HFFc6 (cell line): ENCODE measurements around the gene OR7G1. TPM values are rescaled to one million over a fixed set of nuclear protein-coding genes. Genes with fewer than 3 reads are reported as not detected.

ENCODE experiments used
- DNase-seq: peaks from one replicate; pipeline ENCODE4 v3.0.0-alpha.2; 2018
- H3K27ac Mint-ChIP-seq: 2 replicates; pipeline ENCODE4 v1.8.0; 2020; ENCODE audit warnings: mild to moderate bottlenecking, mixed read lengths
- H3K27me3 Mint-ChIP-seq: 2 replicates; pipeline ENCODE4 v1.8.0; 2021; ENCODE audit warnings: mild to moderate bottlenecking, moderate library complexity, mixed read lengths; ENCODE audit not compliant: insufficient read depth
- H3K36me3 Mint-ChIP-seq: 2 replicates; pipeline ENCODE4 v1.8.0; 2021; ENCODE audit warnings: low read depth, mixed read lengths
- H3K4me1 Mint-ChIP-seq: 2 replicates; pipeline ENCODE4 v1.8.0; 2020; ENCODE audit warnings: low read depth, mixed read lengths
- H3K4me3 Mint-ChIP-seq: 2 replicates; pipeline ENCODE4 v1.8.0; 2020; ENCODE audit warnings: mild to moderate bottlenecking, moderate library complexity, mixed read lengths
- H3K9me3 Mint-ChIP-seq: 2 replicates; pipeline ENCODE4 v1.8.0; 2020; ENCODE audit warnings: mild to moderate bottlenecking, mixed read lengths
- total RNA-seq, 6 experiments: library from RNA; stranded (reverse); fragmentation: NEBNext Ultra II Directional; extraction: Animal tissue kit (Norgen Biotek cat#: 25700); gene quantifications; 2 replicates in 1 of 6; 3 replicates in 5 of 6; pipeline ENCODE4 v1.2.3, GENCODE V29; 2021
- TF ChIP-seq, protein P1 (sequence below): fragments of 200-600 bp; sonication (generic); IDR thresholded peaks from 2 replicates; pipeline ENCODE4 v1.5.0; 2021; ENCODE audit warnings: antibody characterized with exemption, mild to moderate bottlenecking

Gene OR7G1
- total RNA-seq, 6 experiments from 2014 or later, result not detected

DNA sequence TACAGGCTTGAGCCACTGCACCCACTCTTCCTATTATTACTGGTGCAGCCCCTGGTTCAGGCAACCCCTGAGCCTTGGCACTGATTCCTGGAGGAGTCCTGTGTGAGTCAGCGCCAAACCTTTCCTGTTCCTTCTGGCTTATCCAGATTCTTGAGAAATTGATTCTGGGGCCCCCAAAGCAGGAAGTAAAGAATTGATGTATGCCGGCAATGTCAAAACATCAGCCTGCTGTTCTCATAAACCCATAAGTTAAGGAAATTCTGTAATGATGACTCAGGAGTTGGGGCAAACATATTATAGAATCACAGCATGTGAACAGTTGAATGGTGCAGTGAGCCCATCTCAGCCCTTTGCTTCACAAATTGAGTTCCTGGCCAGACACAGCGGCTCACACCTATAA lies 12.6 kb upstream of the OR7G1 start:
- Mint-ChIP-seq H3K27ac (no peak overlapping the region), H3K4me3 (no peak overlapping the region), H3K36me3 (no peaks in the 10 kb centered on the region), H3K4me1 (0 out of 2 replicates have a peak, but pooled peaks cover 4% of the 10 kb centered on the region), H3K9me3 (no peaks in the 10 kb centered on the region), H3K27me3 (peaks cover 8% of the 10 kb centered on the region)
- TF ChIP-seq, protein P1, sequence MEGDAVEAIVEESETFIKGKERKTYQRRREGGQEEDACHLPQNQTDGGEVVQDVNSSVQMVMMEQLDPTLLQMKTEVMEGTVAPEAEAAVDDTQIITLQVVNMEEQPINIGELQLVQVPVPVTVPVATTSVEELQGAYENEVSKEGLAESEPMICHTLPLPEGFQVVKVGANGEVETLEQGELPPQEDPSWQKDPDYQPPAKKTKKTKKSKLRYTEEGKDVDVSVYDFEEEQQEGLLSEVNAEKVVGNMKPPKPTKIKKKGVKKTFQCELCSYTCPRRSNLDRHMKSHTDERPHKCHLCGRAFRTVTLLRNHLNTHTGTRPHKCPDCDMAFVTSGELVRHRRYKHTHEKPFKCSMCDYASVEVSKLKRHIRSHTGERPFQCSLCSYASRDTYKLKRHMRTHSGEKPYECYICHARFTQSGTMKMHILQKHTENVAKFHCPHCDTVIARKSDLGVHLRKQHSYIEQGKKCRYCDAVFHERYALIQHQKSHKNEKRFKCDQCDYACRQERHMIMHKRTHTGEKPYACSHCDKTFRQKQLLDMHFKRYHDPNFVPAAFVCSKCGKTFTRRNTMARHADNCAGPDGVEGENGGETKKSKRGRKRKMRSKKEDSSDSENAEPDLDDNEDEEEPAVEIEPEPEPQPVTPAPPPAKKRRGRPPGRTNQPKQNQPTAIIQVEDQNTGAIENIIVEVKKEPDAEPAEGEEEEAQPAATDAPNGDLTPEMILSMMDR, result no peak
- no peak for DNase-seq

DNA sequence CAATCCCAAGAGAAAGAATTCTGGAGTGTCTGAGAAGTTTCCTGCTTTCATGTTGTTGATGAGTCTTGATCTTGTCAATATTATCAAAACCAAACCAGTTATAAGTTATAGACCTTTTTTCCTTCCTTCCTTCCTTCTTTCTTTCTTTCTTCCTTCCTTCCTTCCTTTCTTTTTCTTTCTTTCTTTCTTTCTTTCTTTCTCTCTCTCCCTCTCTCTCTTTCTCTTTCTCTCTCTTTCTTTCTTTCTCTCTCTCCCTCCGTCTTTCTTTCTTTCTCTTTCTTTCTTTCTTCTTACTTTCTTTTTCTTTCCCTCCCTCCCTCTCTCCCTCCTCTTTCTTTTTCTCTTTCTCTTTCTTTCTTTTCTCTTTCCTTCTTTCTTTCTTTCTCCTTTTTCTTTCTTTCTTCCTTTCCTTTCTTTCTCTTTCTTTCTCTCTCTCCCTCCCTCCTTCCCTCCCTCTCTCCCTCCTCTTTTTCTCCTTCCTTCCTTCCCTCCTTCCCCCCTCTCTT lies 11.4 kb upstream of the OR7G1 start, which contains the start of gene OR7G3:
OR7G3 (minus strand) TSS at position 51 of the 506 bp plus-strand sequence; CDS start at position 51, 0 bp downstream.
- Mint-ChIP-seq H3K4me1 (0 out of 2 replicates have a peak, but pooled peaks cover 4% of the 10 kb centered on the region), H3K27ac (no peak within 1 kb of the TSS), H3K4me3 (no peak within 1 kb of the TSS), H3K9me3 (0 out of 2 replicates have a peak, but pooled peaks cover 3% of the 10 kb centered on the region), H3K36me3 (no peaks in the 10 kb centered on the region; the same call in 1 of the 2 replicates), H3K27me3 (peaks cover 5% of the 10 kb centered on the region)
- no peak for DNase-seq
- TF ChIP-seq, protein P1, result no peak

DNA sequence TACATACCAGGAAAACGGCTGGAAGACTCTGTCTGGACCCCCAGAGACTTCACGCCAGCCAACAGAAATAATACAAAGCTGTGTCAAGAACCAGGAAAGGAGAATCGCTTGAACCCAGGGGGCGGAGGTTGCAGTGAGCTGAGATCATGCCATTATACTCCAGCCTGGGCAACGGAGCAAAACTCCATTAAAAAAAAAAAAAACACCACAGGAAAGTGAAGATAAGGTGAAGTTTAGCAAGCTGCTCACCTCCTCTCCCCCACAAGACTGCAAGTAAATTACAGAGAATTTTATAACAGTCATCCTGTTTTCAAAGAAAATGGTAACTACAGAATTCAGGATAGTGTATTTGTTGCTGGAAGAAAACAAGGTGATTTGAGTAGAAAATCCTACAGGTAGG lies 984 bp upstream of the OR7G1 start:
- Mint-ChIP-seq H3K27ac (no peak overlapping the region), H3K27me3 (no peaks in the 10 kb centered on the region; the same call in 1 of the 2 replicates), H3K4me1 (no peaks in the 10 kb centered on the region), H3K9me3 (peaks cover 9% of the 10 kb centered on the region), H3K36me3 (no peaks in the 10 kb centered on the region; the same call in 1 of the 2 replicates), H3K4me3 (no peak overlapping the region)
- TF ChIP-seq, protein P1, result no peak
- no peak for DNase-seq

DNA sequence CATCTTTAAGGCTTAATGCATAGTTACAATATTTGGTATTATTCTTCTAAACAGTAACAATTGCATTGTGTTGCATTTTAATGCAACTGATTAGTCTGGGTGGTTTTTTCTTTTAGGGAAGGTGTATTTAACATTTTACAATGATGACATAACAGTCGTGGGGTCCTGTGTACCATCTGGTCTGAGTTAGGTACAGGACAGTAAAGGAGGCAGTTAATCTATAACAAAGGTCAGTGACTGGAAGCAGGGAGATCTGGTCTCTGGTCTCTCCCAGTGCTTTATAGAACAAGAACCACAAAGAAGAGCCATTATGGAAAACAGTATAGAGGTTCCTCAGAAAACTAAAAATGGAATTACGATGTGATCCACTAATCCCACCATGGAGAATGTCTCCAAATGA lies 5.6 kb downstream of the OR7G1 start:
- TF ChIP-seq, protein P1, result no peak
- Mint-ChIP-seq H3K36me3 (no peaks in the 10 kb centered on the region; the same call in 1 of the 2 replicates), H3K4me1 (no peaks in the 10 kb centered on the region), H3K27ac (no peak overlapping the region), H3K9me3 (peaks cover 10% of the 10 kb centered on the region), H3K4me3 (no peak overlapping the region), H3K27me3 (no peaks in the 10 kb centered on the region; the same call in 1 of the 2 replicates)
- no peak for DNase-seq

DNA sequence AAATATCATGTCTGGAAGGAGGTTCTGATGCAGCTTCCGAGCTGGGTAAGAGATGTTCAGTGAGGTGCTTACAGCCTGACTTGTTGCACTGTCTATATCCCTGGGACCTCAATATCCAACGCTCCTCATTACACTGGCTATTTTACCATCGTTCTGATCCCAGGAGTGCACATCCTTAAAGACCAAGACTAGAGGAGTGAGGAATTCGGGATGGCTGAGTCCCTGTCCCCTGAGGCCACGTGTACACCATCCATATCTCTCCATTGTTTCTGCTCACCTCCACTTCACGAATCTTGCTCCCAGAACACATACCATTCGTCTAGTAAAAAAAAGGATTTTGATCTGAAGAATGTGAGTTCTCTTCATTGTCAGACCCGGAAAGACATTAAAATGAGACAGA lies 8.2 kb downstream of the OR7G1 start, which contains the start of gene OR7G2:
OR7G2 (minus strand) TSS at position 101 of the 400 bp plus-strand sequence. CDS start 4,232 bp downstream, outside the sequence.
- Mint-ChIP-seq H3K36me3 (peaks cover 6% of the 10 kb centered on the region), H3K4me1 (no peaks in the 10 kb centered on the region), H3K27ac (no peak within 1 kb of the TSS), H3K9me3 (peaks cover 13% of the 10 kb centered on the region), H3K27me3 (no peaks in the 10 kb centered on the region), H3K4me3 (no peak within 1 kb of the TSS)
- TF ChIP-seq, protein P1, result no peak
- no peak for DNase-seq
